COR-L47 (cell line): Measurements from ENCODE around the gene ANKRD34C.
"Not testable (repeated sequence)": the region's sequence is repeated elsewhere in the genome, so short reads cannot be mapped to it uniquely, and the experiment has no call there.

Experiments used
- DNase-seq: peaks from one replicate; lab custom pipeline; 2025; lab: John Stamatoyannopoulos, UW

Gene ANKRD34C

DNA sequence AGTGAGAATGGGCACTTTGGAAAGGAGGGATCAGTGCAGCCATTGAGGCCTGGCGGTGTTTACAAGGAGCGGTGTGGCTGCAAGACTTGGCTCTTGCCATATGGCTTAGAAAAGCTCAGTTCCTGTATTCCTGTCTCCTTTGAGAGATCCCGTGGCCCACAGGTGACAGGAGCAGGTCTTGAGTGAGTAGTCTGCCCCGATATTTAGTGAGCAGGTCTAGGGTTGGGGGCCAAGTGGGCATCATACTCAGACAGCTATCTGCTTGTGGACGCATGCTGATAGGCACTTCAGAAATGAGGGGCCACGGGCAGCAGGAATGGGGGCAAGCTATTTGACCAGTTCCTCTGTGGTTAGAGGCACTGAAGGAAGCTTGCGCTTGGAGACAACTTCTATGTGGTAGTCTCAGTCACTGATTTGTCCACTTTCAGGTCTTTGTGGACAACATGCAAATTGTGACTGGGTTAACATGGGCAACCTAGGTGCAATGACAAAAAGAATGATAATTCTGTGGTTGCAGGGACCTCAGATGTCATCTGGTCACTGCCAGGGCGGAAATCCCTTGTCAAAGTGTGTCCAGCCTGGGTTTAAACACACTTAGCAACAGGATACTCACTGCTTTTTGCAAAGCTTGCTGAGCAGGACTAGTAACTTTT is 29.5 kb downstream of the ANKRD34C start:
- DNase-seq, result no peak

GRCh38 chr15:79314186-79314585 is 31.7 kb downstream of the ANKRD34C start:
- no peak for DNase-seq

- no peak for DNase-seq
Measured at GRCh38 chr15:79314811-79315210, 32.3 kb downstream of the ANKRD34C start.

- no peak for DNase-seq
Measured at GRCh38 chr15:79315623-79316328, 33.3 kb downstream of the ANKRD34C start.

GRCh38 chr15:79316864-79317263 is 34.3 kb downstream of the ANKRD34C start:
- no peak for DNase-seq

DNA sequence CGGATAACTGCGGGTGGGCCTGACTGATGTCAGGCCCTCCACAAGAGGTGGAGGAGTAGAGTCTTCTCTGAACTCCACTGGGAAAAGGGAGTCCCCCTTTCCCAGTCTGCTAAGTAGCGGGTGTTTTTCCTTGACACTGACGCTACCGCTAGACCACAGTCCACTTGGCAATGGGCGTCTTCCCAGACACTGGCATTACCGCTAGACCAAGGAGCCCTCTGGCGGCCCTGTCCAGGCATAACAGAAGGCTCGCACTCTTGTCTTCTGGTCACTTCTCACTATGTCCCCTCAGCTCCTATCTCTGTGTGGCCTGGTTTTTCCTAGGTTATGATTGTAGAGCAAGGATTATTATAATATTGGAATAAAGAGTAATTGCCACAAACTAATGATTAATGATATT is 37.5 kb downstream of the ANKRD34C start:
- DNase-seq, result not testable (repeated sequence)

DNA sequence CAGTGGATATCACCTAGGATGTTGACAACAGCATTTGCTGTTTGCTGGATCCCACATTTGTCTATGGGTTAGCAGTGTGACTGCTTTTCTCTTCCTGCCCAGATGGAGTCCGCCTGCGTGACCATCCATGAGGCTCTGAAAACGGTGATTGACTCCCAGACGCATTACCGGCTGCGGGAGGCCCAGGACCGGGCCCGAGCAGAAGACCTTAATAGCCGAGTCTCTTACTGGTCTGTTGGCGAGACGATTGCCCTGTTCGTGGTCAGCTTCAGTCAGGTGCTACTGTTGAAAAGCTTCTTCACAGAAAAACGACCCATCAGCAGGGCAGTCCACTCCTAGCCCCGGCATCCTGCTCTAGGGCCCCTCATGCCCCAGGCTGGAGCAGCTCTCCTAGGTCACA is 39.4 kb downstream of the ANKRD34C start:
- no peak for DNase-seq

DNA sequence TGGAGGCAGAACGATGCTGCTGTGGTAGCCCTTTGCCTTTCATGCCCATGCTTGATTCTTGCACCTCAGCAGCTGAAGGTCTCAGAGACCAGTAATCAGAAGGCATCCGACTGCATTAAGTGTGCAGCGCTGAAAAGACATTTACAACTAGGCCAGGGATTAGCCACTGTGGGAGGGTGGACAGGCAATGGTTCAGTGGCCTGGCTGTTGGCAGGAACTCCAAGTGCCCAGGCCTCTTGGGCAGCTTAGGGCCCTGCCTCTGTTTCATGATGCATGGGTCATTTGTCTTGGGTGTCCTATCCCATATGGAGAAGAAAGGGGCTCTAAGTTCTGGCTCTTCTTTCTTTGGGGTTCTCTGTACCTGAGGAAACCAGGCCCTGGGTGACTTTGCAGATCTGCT is 39.8 kb downstream of the ANKRD34C start:
- no peak for DNase-seq

DNA sequence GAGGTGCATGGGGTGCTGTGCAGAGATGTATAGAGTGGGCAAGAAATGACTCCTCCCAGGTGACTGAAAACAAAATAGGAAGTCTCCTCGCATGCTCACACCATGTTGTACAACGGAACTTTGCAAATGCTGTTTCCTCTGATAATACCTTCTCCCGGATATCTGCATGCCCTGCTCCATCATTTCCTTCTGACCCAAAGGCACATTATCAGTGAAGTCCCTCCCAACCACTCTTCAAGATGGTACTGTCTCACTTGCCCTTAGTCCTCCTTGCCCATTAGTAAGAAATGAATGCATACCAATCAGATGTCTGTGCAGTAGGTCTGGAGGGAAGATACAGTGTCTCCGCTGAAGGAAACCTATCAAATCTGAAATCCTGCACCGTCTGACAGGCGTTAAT is 40.4 kb downstream of the ANKRD34C start:
- DNase-seq, result no peak

GRCh38 chr15:79329171-79329611 is 46.7 kb downstream of the ANKRD34C start:
- DNase-seq, result no peak
